HepG2 (cell line): Measurements from ENCODE around the gene PRDX5. TPM values are rescaled to one million over a fixed set of nuclear protein-coding genes. Genes with fewer than 3 reads are reported as not detected.

ENCODE experiments used
- ATRX ChIP-seq: sonication (generic); formaldehyde crosslinking; IDR thresholded peaks from 2 replicates; pipeline ENCODE4 v1.4.0; 2020; ENCODE audit warnings: missing genetic modification reagents, borderline replicate concordance
- GTF2F1 ChIP-seq: fragments of 150-350 bp; IDR thresholded peaks from 2 replicates; pipeline ENCODE4 v1.6.1; 2014; ENCODE audit warnings: low read length
- HNRNPUL1 ChIP-seq: fragments of 200-400 bp; formaldehyde crosslinking; IDR thresholded peaks from 2 replicates; pipeline ENCODE4 v1.6.1; 2017; ENCODE audit warnings: low read depth, mild to moderate bottlenecking, low read length, moderate library complexity
- MAFG ChIP-seq: sonication (generic); formaldehyde crosslinking; IDR thresholded peaks from 2 replicates; pipeline ENCODE4 v1.5.1; 2020; ENCODE audit warnings: mild to moderate bottlenecking, missing genetic modification reagents
- NFE2 ChIP-seq: sonication (generic); formaldehyde crosslinking; IDR thresholded peaks from 2 replicates; pipeline ENCODE4 v1.4.0; 2020; ENCODE audit warnings: missing genetic modification reagents
- NONO ChIP-seq, 2 experiments: fragments of 450-650 bp in 1 of 2; sonication (generic) in 1 of 2; formaldehyde crosslinking in 1 of 2; IDR thresholded peaks in 1 of 2; conservative IDR thresholded peaks in 1 of 2; 2 replicates each; pipeline versions ENCODE4 v1.6.1 to v1.8.0; 2017 to 2022; ENCODE audit warnings: mild to moderate bottlenecking in 1 of 2, missing genetic modification reagents in 1 of 2, moderate library complexity in 1 of 2
- NPAS2 ChIP-seq: sonication (generic); formaldehyde crosslinking; IDR thresholded peaks from 2 replicates; pipeline ENCODE4 v1.8.0; 2022; ENCODE audit warnings: mild to moderate bottlenecking, missing genetic modification reagents, borderline replicate concordance
- ZBTB1 ChIP-seq: sonication (generic); formaldehyde crosslinking; IDR thresholded peaks from 2 replicates; pipeline ENCODE4 v1.4.0; 2020; ENCODE audit warnings: missing genetic modification reagents, borderline replicate concordance
- ZEB1 ChIP-seq: IDR thresholded peaks from 2 replicates; pipeline ENCODE4 v1.6.1; 2012; ENCODE audit warnings: mild to moderate bottlenecking, low read depth, inconsistent platforms; ENCODE audit not compliant: insufficient replicate concordance
- ZNF225 ChIP-seq: sonication (generic); formaldehyde crosslinking; IDR thresholded peaks from 2 replicates; pipeline ENCODE4 v1.4.0; 2020; ENCODE audit warnings: mild to moderate bottlenecking, missing genetic modification reagents
- ZNF251 ChIP-seq: sonication (generic); formaldehyde crosslinking; IDR thresholded peaks from 2 replicates; pipeline ENCODE4 v1.9.0; 2021; ENCODE audit warnings: mild to moderate bottlenecking, missing genetic modification reagents
- ZNF460 ChIP-seq: sonication (generic); formaldehyde crosslinking; IDR thresholded peaks from 2 replicates; pipeline ENCODE4 v1.5.1; 2020; ENCODE audit warnings: missing genetic modification reagents, mild to moderate bottlenecking, borderline replicate concordance
- ZNF543 ChIP-seq: sonication (generic); formaldehyde crosslinking; IDR thresholded peaks from 2 replicates; pipeline ENCODE4 v1.4.0; 2020; ENCODE audit warnings: mild to moderate bottlenecking, missing genetic modification reagents
- ZNF839 ChIP-seq: sonication (generic); formaldehyde crosslinking; IDR thresholded peaks from 2 replicates; pipeline ENCODE4 v1.4.0; 2020; ENCODE audit warnings: missing genetic modification reagents, mild to moderate bottlenecking, borderline replicate concordance
- polyA plus RNA-seq, 8 experiments: library from polyadenylated mRNA; depleted of rRNA in 3 of 8; stranded (reverse) in 7 of 8; unstranded in 1 of 8; fragments of >200 nt; fragmentation: Illumina TruSeq in 4 of 8; extraction: Trizol in 4 of 8; gene quantifications; 2 replicates each; pipeline versions ENCODE4 v1.2.1 to v1.2.3, GENCODE V29; 2011 to 2016; ENCODE audit warnings: low read depth in 4 of 8, missing spikeins in 1 of 8, mixed read lengths in 1 of 8; ENCODE audit not compliant: insufficient read depth in 1 of 8
- total RNA-seq, 5 experiments: library from RNA; depleted of rRNA; stranded (reverse); fragments of >200 nt; fragmentation: Illumina TruSeq; extraction: Trizol; gene quantifications; 2 replicates each; pipeline ENCODE4 v1.2.3, GENCODE V29; 2016; ENCODE audit warnings: low read depth in 1 of 5
- TF ChIP-seq, protein P1 (sequence below): sonication (generic); formaldehyde crosslinking; IDR thresholded peaks from 2 replicates; pipeline ENCODE4 v1.4.0; 2020; ENCODE audit warnings: mild to moderate bottlenecking, missing genetic modification reagents
- TF ChIP-seq, protein P2 (sequence below): sonication (generic); formaldehyde crosslinking; IDR thresholded peaks from 2 replicates; pipeline ENCODE4 v1.4.0; 2020; ENCODE audit warnings: mild to moderate bottlenecking, missing genetic modification reagents
- TF ChIP-seq, protein P3 (sequence below): sonication (generic); formaldehyde crosslinking; IDR thresholded peaks from 2 replicates; pipeline ENCODE4 v1.4.0; 2020; ENCODE audit warnings: missing genetic modification reagents
- TF ChIP-seq, protein P4 (sequence below): IDR thresholded peaks from 2 replicates; pipeline ENCODE4 v1.6.1; 2016; ENCODE audit warnings: mild to moderate bottlenecking, missing biosample characterization, missing genetic modification reagents
- TF ChIP-seq, protein P5 (sequence below): IDR thresholded peaks from 2 replicates; pipeline ENCODE4 v1.6.1; 2016
- TF ChIP-seq, protein P6 (sequence below): sonication (generic); formaldehyde crosslinking; IDR thresholded peaks from 2 replicates; pipeline ENCODE4 v1.5.0; 2020; ENCODE audit warnings: mild to moderate bottlenecking, missing genetic modification reagents

PRDX5 gene
- total and polyA plus RNA-seq, 2 of the 13 experiments (the other 11 are each of a cell fraction or from before 2014, with no cell fraction given): 215 to 311 TPM

GRCh38 chr11:64341851-64342791 is 24.2 kb downstream of the PRDX5 start (continued):
- TF ChIP-seq, protein P1, sequence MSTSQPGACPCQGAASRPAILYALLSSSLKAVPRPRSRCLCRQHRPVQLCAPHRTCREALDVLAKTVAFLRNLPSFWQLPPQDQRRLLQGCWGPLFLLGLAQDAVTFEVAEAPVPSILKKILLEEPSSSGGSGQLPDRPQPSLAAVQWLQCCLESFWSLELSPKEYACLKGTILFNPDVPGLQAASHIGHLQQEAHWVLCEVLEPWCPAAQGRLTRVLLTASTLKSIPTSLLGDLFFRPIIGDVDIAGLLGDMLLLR: no peak
- TF ChIP-seq ZNF460 (CRISPR knock-in tag): no peak
- TF ChIP-seq ATRX (CRISPR knock-in tag): no peak
- TF ChIP-seq, protein P2, sequence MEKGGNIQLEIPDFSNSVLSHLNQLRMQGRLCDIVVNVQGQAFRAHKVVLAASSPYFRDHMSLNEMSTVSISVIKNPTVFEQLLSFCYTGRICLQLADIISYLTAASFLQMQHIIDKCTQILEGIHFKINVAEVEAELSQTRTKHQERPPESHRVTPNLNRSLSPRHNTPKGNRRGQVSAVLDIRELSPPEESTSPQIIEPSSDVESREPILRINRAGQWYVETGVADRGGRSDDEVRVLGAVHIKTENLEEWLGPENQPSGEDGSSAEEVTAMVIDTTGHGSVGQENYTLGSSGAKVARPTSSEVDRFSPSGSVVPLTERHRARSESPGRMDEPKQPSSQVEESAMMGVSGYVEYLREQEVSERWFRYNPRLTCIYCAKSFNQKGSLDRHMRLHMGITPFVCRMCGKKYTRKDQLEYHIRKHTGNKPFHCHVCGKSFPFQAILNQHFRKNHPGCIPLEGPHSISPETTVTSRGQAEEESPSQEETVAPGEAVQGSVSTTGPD (CRISPR knock-in tag): no peak
- no peak for TF ChIP-seq NPAS2 (CRISPR knock-in tag)
- TF ChIP-seq, protein P3, sequence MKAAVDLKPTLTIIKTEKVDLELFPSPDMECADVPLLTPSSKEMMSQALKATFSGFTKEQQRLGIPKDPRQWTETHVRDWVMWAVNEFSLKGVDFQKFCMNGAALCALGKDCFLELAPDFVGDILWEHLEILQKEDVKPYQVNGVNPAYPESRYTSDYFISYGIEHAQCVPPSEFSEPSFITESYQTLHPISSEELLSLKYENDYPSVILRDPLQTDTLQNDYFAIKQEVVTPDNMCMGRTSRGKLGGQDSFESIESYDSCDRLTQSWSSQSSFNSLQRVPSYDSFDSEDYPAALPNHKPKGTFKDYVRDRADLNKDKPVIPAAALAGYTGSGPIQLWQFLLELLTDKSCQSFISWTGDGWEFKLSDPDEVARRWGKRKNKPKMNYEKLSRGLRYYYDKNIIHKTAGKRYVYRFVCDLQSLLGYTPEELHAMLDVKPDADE (CRISPR knock-in tag): no peak
- TF ChIP-seq ZBTB1 (CRISPR knock-in tag): no peak
- no peak for TF ChIP-seq NONO (IDR thresholded peaks at IDR 0.05)
- 0 out of 2 replicates have a peak, but pooled peaks have one; percentile 37 for TF ChIP-seq NONO (CRISPR knock-in tag; conservative IDR thresholded peaks at IDR 0.05)
- TF ChIP-seq, protein P4, sequence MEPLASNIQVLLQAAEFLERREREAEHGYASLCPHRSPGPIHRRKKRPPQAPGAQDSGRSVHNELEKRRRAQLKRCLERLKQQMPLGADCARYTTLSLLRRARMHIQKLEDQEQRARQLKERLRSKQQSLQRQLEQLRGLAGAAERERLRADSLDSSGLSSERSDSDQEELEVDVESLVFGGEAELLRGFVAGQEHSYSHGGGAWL (CRISPR knock-in tag): no peak
- TF ChIP-seq ZNF225 (CRISPR knock-in tag): 0 out of 2 replicates have a peak, but pooled peaks have one; percentile 25
- TF ChIP-seq ZNF251 (CRISPR knock-in tag): no peak
- TF ChIP-seq, protein P5, sequence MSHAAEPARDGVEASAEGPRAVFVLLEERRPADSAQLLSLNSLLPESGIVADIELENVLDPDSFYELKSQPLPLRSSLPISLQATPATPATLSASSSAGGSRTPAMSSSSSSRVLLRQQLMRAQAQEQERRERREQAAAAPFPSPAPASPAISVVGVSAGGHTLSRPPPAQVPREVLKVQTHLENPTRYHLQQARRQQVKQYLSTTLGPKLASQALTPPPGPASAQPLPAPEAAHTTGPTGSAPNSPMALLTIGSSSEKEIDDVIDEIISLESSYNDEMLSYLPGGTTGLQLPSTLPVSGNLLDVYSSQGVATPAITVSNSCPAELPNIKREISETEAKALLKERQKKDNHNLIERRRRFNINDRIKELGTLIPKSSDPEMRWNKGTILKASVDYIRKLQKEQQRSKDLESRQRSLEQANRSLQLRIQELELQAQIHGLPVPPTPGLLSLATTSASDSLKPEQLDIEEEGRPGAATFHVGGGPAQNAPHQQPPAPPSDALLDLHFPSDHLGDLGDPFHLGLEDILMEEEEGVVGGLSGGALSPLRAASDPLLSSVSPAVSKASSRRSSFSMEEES: no peak
- TF ChIP-seq GTF2F1: no peak
- no peak for TF ChIP-seq ZEB1
- TF ChIP-seq ZNF543: no peak
- TF ChIP-seq, protein P6, sequence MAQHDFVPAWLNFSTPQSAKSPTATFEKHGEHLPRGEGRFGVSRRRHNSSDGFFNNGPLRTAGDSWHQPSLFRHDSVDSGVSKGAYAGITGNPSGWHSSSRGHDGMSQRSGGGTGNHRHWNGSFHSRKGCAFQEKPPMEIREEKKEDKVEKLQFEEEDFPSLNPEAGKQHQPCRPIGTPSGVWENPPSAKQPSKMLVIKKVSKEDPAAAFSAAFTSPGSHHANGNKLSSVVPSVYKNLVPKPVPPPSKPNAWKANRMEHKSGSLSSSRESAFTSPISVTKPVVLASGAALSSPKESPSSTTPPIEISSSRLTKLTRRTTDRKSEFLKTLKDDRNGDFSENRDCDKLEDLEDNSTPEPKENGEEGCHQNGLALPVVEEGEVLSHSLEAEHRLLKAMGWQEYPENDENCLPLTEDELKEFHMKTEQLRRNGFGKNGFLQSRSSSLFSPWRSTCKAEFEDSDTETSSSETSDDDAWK (CRISPR knock-in tag): no peak
- no peak for TF ChIP-seq NFE2 (CRISPR knock-in tag)
- 0 out of 2 replicates have a peak, but pooled peaks have one; percentile 32 for TF ChIP-seq ZNF839 (CRISPR knock-in tag)
- no peak for TF ChIP-seq HNRNPUL1
- no peak for TF ChIP-seq MAFG (CRISPR knock-in tag)
